Measurements from ENCODE around the gene BCDIN3D.

GRCh38 chr12:49865109-49865781 is 22.3 kb upstream of the BCDIN3D start:
- TF ChIP-seq CTCF (IDR thresholded peaks at IDR 0.05) (no peak), POLR2AphosphoS5 (IDR thresholded peaks at IDR 0.05; ENCODE audit: low read depth, low read length) (no peak), TCF7L2 (IDR thresholded peaks at IDR 0.05; ENCODE audit: low read depth, low read length) (no peak), SIN3A (IDR thresholded peaks at IDR 0.05; ENCODE audit: borderline replicate concordance, insufficient read depth, low read depth, low read length) (no peak)

All from Panc1 (cell line).